Measurements from ENCODE around the gene SPTLC2.

The SPTLC2 gene

GRCh38 chr14:77622366-77622961, 6.0 kb upstream of the SPTLC2 start:
- no peak for DNase-seq (ENCODE audit: low read depth)

GRCh38 chr14:77620222-77620870, 3.9 kb upstream of the SPTLC2 start:
- no peak for DNase-seq (ENCODE audit: low read depth)

- DNase-seq (ENCODE audit: low read depth), result no peak
Measured at GRCh38 chr14:77618381-77618970, 2.0 kb upstream of the SPTLC2 start.

GRCh38 chr14:77616133-77616453, 344 bp downstream of the SPTLC2 start:
- DNase-seq (ENCODE audit: low read depth), result no peak

- DNase-seq (ENCODE audit: low read depth), result no peak
Measured at GRCh38 chr14:77615361-77616132, 890 bp downstream of the SPTLC2 start.

GRCh38 chr14:77613201-77613600, 3.2 kb downstream of the SPTLC2 start:
- no peak for DNase-seq (ENCODE audit: low read depth)

GRCh38 chr14:77612011-77612620, 4.3 kb downstream of the SPTLC2 start:
- DNase-seq (ENCODE audit: low read depth), result no peak

- DNase-seq (ENCODE audit: low read depth), result no peak
Measured at GRCh38 chr14:77610553-77610952, 5.9 kb downstream of the SPTLC2 start.

- no peak for DNase-seq (ENCODE audit: low read depth)
Measured at GRCh38 chr14:77609922-77610321, 6.5 kb downstream of the SPTLC2 start.

GRCh38 chr14:77607741-77608302, 8.6 kb downstream of the SPTLC2 start:
- DNase-seq (ENCODE audit: low read depth), result no peak

GRCh38 chr14:77605392-77605972, 11.0 kb downstream of the SPTLC2 start:
- DNase-seq (ENCODE audit: low read depth), result no peak

- DNase-seq (ENCODE audit: low read depth), result no peak
Measured at GRCh38 chr14:77603654-77604255, 12.7 kb downstream of the SPTLC2 start.

GRCh38 chr14:77603031-77603430, 13.4 kb downstream of the SPTLC2 start:
- no peak for DNase-seq (ENCODE audit: low read depth)

- no peak for DNase-seq (ENCODE audit: low read depth)
Measured at GRCh38 chr14:77601846-77602619, 14.4 kb downstream of the SPTLC2 start.

- DNase-seq (ENCODE audit: low read depth), result no peak
Measured at GRCh38 chr14:77599889-77600288, 16.5 kb downstream of the SPTLC2 start.

- no peak for DNase-seq (ENCODE audit: low read depth)
Measured at GRCh38 chr14:77598366-77599070, 17.9 kb downstream of the SPTLC2 start.

GRCh38 chr14:77593501-77593961, 22.9 kb downstream of the SPTLC2 start:
- DNase-seq (ENCODE audit: low read depth), result no peak

- DNase-seq (ENCODE audit: low read depth), result no peak
Measured at GRCh38 chr14:77590845-77591485, 25.5 kb downstream of the SPTLC2 start.

GRCh38 chr14:77589099-77589498, 27.3 kb downstream of the SPTLC2 start:
- DNase-seq (ENCODE audit: low read depth), result no peak

Measured in stimulated activated CD8-positive, alpha-beta memory T cell treated with anti-CD3 and anti-CD28 coated beads, Interleukin-12 subunit alpha, Interleukin-12 subunit beta, amount 100 ng/mL, for 1 hour (primary cell).